ENCODE measurements around the gene SLC25A26.

DNA sequence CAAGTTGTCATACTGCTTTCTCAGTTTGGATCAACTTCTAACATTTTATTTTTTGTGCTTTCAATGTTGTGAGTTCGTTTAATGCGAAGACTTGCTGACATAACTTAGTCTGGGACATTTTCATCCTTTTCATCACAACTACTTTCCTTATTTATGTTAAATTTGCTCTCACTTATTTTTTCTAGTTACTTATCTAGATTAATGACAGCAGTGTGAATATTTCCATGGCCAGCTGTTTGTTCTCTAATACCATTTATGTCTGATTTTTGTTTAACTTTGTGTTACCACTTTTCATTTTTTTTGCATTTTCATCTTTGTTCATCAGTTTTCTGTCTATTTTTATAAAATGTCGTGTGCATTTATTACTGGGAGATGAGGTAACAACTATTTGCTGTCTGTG lies 6.2 kb downstream of the SLC25A26 start:
- TF ChIP-seq CTCF (IDR thresholded peaks at IDR 0.05), result no peak
- no peak for TF ChIP-seq EP300 (IDR thresholded peaks at IDR 0.05)
- no peak for TF ChIP-seq POLR2AphosphoS5 (IDR thresholded peaks at IDR 0.05)

Measured in gastroesophageal sphincter (tissue), 3 donors.